ENCODE results near the gene CPNE4.

Gene CPNE4

GRCh38 chr3:131880948-131881347, 153.9 kb downstream of the CPNE4 start:
- DNase-seq (ENCODE audit: low read depth): no peak

GRCh38 chr3:131868203-131868602, 166.6 kb downstream of the CPNE4 start:
- no peak for DNase-seq (ENCODE audit: low read depth)

- no peak for DNase-seq (ENCODE audit: low read depth)
These were observed 178.6 kb downstream of the CPNE4 start for GRCh38 chr3:131856171-131856570.

GRCh38 chr3:131850223-131850622, 184.6 kb downstream of the CPNE4 start:
- DNase-seq (ENCODE audit: low read depth): no peak

- DNase-seq (ENCODE audit: low read depth): no peak
These were observed 185.2 kb downstream of the CPNE4 start for GRCh38 chr3:131849616-131850015.

- no peak for DNase-seq (ENCODE audit: low read depth)
These were observed 186.8 kb downstream of the CPNE4 start for GRCh38 chr3:131847966-131848510.

GRCh38 chr3:131846296-131846924, 188.4 kb downstream of the CPNE4 start:
- no peak for DNase-seq (ENCODE audit: low read depth)

GRCh38 chr3:131843174-131843573, 191.6 kb downstream of the CPNE4 start:
- no peak for DNase-seq (ENCODE audit: low read depth)

- DNase-seq (ENCODE audit: low read depth): no peak
These were observed 194.5 kb downstream of the CPNE4 start for GRCh38 chr3:131840156-131840797.

- DNase-seq (ENCODE audit: low read depth): no peak
These were observed 198.9 kb downstream of the CPNE4 start for GRCh38 chr3:131835906-131836305.

GRCh38 chr3:131831608-131832007, 203.2 kb downstream of the CPNE4 start:
- no peak for DNase-seq (ENCODE audit: low read depth)

GRCh38 chr3:131821191-131821762, 213.5 kb downstream of the CPNE4 start:
- no peak for DNase-seq (ENCODE audit: low read depth)

- DNase-seq (ENCODE audit: low read depth): no peak
These were observed 215.3 kb downstream of the CPNE4 start for GRCh38 chr3:131819381-131820055.

GRCh38 chr3:131812433-131812832, 222.4 kb downstream of the CPNE4 start:
- no peak for DNase-seq (ENCODE audit: low read depth)

GRCh38 chr3:131811481-131811880, 223.3 kb downstream of the CPNE4 start:
- no peak for DNase-seq (ENCODE audit: low read depth)

- DNase-seq (ENCODE audit: low read depth): no peak
These were observed 227.0 kb downstream of the CPNE4 start for GRCh38 chr3:131807822-131808221.

- DNase-seq (ENCODE audit: low read depth): no peak
These were observed 228.1 kb downstream of the CPNE4 start for GRCh38 chr3:131806736-131807135.

GRCh38 chr3:131804565-131805133, 230.2 kb downstream of the CPNE4 start:
- no peak for DNase-seq (ENCODE audit: low read depth)

- DNase-seq (ENCODE audit: low read depth): no peak
These were observed 231.7 kb downstream of the CPNE4 start for GRCh38 chr3:131803113-131803512.

- DNase-seq (ENCODE audit: low read depth): no peak
These were observed 232.8 kb downstream of the CPNE4 start for GRCh38 chr3:131802029-131802428.

- no peak for DNase-seq (ENCODE audit: low read depth)
These were observed 233.2 kb downstream of the CPNE4 start for GRCh38 chr3:131801566-131801965.

GRCh38 chr3:131797776-131798175, 237.0 kb downstream of the CPNE4 start:
- DNase-seq (ENCODE audit: low read depth): no peak

Data from activated T-cell treated with anti-CD3 and anti-CD28 coated beads for 1 hour (primary cell).